ENCODE results near the gene RGL2. TPM values are rescaled to one million over a fixed set of nuclear protein-coding genes. Genes with fewer than 3 reads are reported as not detected.

The RGL2 gene
- total and polyA plus RNA-seq, 10 of the 15 experiments (the other 5 are each of a cell fraction or from before 2014, with no cell fraction given), result 0.84 to 21.2 (median 6.8) TPM

DNA sequence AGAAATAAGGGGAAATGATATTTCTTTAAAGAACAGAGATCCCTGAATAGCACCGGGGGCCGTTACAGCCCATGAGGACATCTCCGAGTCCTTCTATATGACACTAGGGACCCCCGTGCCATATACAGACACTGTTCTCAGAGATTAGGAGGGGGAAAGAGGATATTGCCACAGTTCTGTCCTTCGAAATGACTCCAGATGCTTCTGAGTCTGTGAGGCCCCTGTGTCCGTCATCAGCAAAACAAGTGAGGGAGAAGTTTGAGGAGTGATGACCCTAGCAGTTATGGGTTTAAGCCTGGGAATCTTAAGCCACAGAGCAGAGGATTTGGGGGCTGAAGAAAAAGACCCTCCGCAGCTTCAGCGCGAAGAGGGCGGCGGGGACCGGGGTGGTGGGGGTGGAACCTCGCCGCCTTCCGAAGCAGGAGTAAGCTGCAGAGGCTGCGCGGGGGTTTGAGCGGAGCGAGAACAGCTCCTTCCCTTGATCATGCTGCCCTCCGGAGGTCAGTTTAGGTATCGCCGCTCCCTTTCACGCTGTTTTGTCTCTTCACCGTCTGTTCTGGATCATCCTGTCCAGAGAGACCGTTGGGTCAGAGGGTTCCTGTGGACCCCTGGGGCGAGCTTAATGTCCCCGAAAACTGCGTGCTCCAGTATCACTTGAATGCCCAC lies 50.6 kb downstream of the RGL2 start:
- Histone ChIP-seq H4K20me1 (ENCODE audit: control insufficient read depth, insufficient read depth) (no peaks in the 10 kb centered on the region), H3K27ac (ENCODE audit: control insufficient read depth, insufficient read depth) (peak overlapping the region; percentile 51), H3K4me2 (ENCODE audit: control insufficient read depth, insufficient read depth) (peak overlapping the region; percentile 96), H3K27me3 (replicated peaks in 1 of 2; ENCODE audit: control insufficient read depth in 2 of 2, insufficient read depth in 2 of 2, low read length in 1 of 2) (no peaks in the 10 kb centered on the region), H3K9ac (ENCODE audit: control insufficient read depth, insufficient read depth, low read length) (peak overlapping the region; percentile 42; the same call in 1 of the 2 replicates), H3K9me3 (replicated peaks; ENCODE audit: control insufficient read depth, insufficient read depth, low read length) (no peaks in the 10 kb centered on the region), H3K4me3 (peak overlapping the region; percentile 78), H3K4me1 (ENCODE audit: control insufficient read depth, insufficient read depth, low read length) (peaks cover 10% of the 10 kb centered on the region), H3K36me3 (ENCODE audit: control insufficient read depth in 2 of 2, insufficient read depth in 2 of 2, low read length in 1 of 2) (peaks cover 2 to 12% of the 10 kb centered on the region in 2 experiments; a peak in 2 of 4 replicates), H2AFZ (ENCODE audit: control insufficient read depth, low read depth, low read length) (peak overlapping the region; percentile 84), H3K79me2 (ENCODE audit: control insufficient read depth, insufficient read depth, low read length) (peaks cover 13% of the 10 kb centered on the region)
- intact Hi-C loops (cut with micrococcal nuclease; ENCODE audit: unreplicated experiment) (loop anchor here (1.0 to 5.0 kb wide), 4 partner anchors 43 to 246 kb away; no protein-coding TSS in a partner anchor), in situ Hi-C loops (cut with MboI) (loop anchor here (5.0 kb wide), 2 partner anchors 131 to 246 kb away; no protein-coding TSS in a partner anchor)
- CTCF ChIA-PET, result interaction anchor here (0.6 to 5.5 kb wide), 58 partner anchors 8 to 524 kb away, joined by 3 to 53 read pairs (median 6); partner anchors contain the start of genes B3GALT4, HLA-DPB1, HSD17B8 and RGL2
- RAD21 ChIA-PET (ENCODE audit: unreplicated experiment), result interaction anchor here (0.5 to 3.5 kb wide), 29 partner anchors 9 to 406 kb away, joined by 3 to 25 read pairs (median 7); partner anchors contain the start of genes HLA-DMA, HLA-DPA1, HLA-DPB1 and HSD17B8
- under 1% methylated on average over 24 of the region's 28 CpGs for WGBS (ENCODE audit: insufficient coverage, insufficient replicate concordance, low lambda C conversion rate, missing lambda C conversion rate)
- POLR2A ChIA-PET, result interaction anchor here (0.5 to 5.2 kb wide), 23 partner anchors 23 to 1347 kb away, joined by 3 to 40 read pairs (median 5); partner anchors contain the start of genes B3GALT4, HLA-DPA1, HLA-DPB1 and PFDN6
- SMC1A ChIA-PET (ENCODE audit: uncharacterized antibody, unreplicated experiment), result interaction anchor here (0.7 to 4.2 kb wide), 25 partner anchors 18 to 362 kb away, joined by 3 to 34 read pairs (median 5); partner anchors contain the start of genes HLA-DMA, HLA-DOA, RPS18 and VPS52
- DNase-seq (ENCODE audit: low read depth, low spot score) (peak; percentile 67), ATAC-seq (peak; percentile 72), FAIRE-seq (peak; percentile 91)
- BruUV-seq (replicated peaks), result no TSS peak
- TF ChIP-seq BCL11A (IDR thresholded peaks at IDR 0.05; ENCODE audit: low read depth, low read length) (no peak), WRNIP1 (IDR thresholded peaks at IDR 0.05; ENCODE audit: borderline replicate concordance, low read depth, low read length) (no peak), FOXM1 (IDR thresholded peaks at IDR 0.05; ENCODE audit: low read depth, low read length) (no peak), SMARCA5 (IDR thresholded peaks at IDR 0.05) (peak; percentile 81; the same call in 1 of the 2 replicates), HDGF (IDR thresholded peaks at IDR 0.05) (no peak), ZBTB33 (IDR thresholded peaks at IDR 0.05) (no peak), E2F8 (IDR thresholded peaks at IDR 0.05; ENCODE audit: low read depth, partially characterized antibody) (no peak)
- TF ChIP-seq, protein P1, sequence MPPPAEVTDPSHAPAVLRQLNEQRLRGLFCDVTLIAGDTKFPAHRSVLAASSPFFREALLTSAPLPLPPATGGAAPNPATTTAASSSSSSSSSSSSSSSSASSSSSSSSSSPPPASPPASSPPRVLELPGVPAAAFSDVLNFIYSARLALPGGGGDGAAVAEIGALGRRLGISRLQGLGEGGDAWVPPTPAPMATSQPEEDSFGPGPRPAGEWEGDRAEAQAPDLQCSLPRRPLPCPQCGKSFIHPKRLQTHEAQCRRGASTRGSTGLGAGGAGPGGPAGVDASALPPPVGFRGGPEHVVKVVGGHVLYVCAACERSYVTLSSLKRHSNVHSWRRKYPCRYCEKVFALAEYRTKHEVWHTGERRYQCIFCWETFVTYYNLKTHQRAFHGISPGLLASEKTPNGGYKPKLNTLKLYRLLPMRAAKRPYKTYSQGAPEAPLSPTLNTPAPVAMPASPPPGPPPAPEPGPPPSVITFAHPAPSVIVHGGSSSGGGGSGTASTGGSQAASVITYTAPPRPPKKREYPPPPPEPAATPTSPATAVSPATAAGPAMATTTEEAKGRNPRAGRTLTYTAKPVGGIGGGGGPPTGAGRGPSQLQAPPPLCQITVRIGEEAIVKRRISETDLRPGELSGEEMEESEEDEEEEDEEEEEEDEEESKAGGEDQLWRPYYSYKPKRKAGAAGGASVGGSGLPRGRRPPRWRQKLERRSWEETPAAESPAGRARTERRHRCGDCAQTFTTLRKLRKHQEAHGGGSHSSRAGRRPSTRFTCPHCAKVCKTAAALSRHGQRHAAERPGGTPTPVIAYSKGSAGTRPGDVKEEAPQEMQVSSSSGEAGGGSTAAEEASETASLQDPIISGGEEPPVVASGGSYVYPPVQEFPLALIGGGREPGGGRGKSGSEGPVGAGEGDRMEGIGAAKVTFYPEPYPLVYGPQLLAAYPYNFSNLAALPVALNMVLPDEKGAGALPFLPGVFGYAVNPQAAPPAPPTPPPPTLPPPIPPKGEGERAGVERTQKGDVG (CRISPR knock-in tag; IDR thresholded peaks at IDR 0.05), result no peak
- TF ChIP-seq, protein P2, sequence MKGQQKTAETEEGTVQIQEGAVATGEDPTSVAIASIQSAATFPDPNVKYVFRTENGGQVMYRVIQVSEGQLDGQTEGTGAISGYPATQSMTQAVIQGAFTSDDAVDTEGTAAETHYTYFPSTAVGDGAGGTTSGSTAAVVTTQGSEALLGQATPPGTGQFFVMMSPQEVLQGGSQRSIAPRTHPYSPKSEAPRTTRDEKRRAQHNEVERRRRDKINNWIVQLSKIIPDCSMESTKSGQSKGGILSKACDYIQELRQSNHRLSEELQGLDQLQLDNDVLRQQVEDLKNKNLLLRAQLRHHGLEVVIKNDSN (IDR thresholded peaks at IDR 0.05; ENCODE audit: borderline replicate concordance, extremely low read length, insufficient read depth, low read depth, low read length), result no peak
